Amygdala (tissue), 56 donors: ENCODE data around the gene PDPN.
A peak's percentile ranks its signal among the peaks of the same experiment; 100 is the strongest.

Experiments
- DNase-seq, 56 donors: peaks; one replicate each; lab custom pipeline; 2025; lab: John Stamatoyannopoulos, UW

Gene PDPN

GRCh38 chr1:13576926-13577325 is 6.7 kb upstream of the PDPN start:
- DNase-seq, result no peak

DNA sequence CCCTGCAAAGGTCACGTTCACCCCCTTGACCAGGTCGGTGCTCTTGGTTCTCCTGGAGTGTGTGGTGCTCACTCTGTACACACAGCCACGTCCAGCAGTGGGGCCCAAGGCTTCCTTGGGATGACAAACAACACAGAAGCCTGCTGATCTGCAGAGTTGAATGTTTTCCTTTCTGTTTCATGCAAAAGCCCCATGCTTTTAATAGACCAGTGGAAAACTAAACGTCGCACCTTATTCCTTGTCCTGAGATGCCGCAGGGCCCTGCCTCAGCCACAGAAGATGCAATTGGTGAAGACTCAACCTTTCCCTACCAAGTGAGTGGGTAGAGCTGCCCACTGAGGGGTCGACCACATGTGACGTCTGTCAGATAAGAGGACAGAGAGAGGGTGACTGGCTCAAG is 5.8 kb upstream of the PDPN start:
- DNase-seq, result no peak

GRCh38 chr1:13581446-13581845 is 2.2 kb upstream of the PDPN start:
- no peak for DNase-seq

DNA sequence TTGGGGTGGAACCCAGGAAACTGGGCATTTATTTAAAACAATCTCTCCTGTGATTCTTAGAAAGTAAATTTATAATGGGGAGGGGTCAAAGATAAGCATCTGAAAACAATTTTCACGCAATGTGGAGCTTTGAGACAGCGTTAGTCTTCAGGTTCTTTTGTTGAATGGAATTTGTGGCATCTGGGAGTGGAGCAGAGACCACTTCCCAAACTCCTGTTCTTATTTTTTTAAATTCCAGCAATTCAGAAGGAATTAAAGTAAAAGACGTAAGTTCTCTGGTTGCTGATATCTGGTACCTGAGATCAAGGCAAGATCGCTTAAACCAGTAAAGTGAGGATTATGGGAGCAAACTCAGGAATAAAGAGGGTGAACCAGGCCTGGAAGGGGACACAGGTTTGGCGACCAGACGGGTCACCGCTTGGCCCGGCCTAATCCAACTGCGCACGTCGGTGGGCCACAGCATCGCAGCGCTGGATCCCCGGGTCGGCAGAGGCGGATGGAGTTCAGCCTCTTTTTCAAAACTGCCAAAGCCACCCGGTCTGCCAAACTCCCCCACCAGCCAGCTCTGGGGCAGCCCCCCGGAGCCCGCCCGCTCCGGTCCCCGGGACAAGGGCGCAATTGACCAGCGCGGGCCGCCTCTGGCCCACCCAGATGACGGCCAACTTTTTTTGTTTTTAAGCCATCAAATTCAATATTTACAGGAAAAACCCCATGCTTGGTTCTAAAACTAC is 754 bp upstream of the PDPN start:
- DNase-seq, result no peak

GRCh38 chr1:13583966-13584791 is 547 bp downstream of the PDPN start:
- peak in 14 of 56 donors; percentile 3 to 48 (median 21) for DNase-seq

DNA sequence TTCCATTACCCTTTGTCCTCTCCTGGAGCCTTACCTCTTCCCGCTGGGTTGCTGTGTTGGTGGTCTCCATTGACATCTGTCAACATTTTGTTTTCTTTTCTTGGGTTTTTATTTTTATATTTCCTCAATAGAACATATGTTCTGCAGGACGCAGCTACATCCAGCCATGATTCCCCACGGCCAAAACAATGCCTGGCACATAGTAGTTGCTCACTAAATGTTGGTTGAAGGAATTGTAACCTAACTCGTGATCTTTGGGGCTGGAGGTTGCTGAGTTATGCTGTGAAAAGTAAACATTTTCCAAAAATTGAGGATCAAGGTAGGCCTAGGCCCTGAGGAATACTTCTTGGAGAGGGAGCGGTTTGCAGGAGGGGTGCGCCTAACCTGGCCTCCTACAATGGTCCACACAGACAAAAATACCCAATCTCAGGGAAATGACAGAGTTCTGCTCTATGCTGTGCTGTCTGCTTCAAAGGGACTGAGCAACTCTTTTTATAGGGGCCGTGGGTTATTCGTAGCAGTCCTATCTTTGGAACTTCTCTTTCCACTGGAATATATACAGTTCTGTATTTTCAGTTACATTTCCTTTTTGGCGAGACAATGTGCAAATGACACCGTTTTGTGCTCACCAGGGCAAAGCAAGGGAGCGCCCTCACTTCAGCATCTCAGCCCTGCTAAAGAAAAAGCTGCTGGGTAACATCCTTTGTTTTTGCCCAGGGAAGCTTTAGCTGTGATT is 1.4 kb downstream of the PDPN start:
- peak in 6 of 56 donors; percentile 14 to 50 (median 23) for DNase-seq

GRCh38 chr1:13585612-13585991 is 2.0 kb downstream of the PDPN start:
- DNase-seq, result peak in 15 of 56 donors; percentile 2 to 58 (median 22)

GRCh38 chr1:13586001-13586400 is 2.4 kb downstream of the PDPN start:
- DNase-seq, result peak in 12 of 56 donors; percentile 12 to 58 (median 27)

- peak in 1 of 56 donors; percentile 10 for DNase-seq
These were observed 3.8 kb downstream of the PDPN start for GRCh38 chr1:13587256-13588030.

- no peak for DNase-seq
These were observed 5.5 kb downstream of the PDPN start for GRCh38 chr1:13588946-13589796.

- no peak for DNase-seq
These were observed 6.9 kb downstream of the PDPN start for GRCh38 chr1:13590486-13590885.

DNA sequence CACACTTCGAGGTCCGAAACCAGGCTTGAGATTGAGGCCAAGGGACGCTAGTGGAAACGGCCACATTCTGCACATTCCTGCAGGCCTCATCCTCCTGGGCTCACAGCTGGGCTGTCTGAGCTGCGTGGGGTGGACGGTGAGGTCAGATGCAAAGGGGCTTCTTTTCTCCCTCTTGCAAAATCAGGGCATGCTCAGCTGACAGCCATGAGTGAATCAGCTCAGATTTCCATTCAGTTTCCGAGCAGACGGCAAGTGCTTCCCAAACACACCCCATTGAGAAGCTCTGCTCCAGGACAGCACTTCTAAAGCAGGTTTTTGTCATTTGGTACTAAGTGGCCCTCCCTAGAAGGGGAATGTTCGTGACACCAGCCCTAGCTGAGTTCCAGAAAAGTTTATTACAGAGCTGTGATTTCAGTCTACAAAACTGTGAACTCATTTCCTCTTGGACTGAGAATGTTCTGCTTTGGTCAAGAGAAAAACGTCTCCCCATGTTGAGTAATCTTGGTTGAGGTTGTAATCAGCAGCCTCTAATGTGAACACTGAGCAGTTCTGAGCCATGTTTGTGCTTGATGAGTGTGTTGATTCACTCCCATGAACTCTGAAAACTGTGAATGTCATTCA is 10.0 kb downstream of the PDPN start:
- DNase-seq, result peak in 3 of 56 donors; percentile 20 to 48 (median 37)

GRCh38 chr1:13595411-13595810 is 11.8 kb downstream of the PDPN start:
- no peak for DNase-seq

GRCh38 chr1:13597166-13597565 is 13.5 kb downstream of the PDPN start:
- no peak for DNase-seq

GRCh38 chr1:13600762-13601453 is 17.3 kb downstream of the PDPN start:
- no peak for DNase-seq

DNA sequence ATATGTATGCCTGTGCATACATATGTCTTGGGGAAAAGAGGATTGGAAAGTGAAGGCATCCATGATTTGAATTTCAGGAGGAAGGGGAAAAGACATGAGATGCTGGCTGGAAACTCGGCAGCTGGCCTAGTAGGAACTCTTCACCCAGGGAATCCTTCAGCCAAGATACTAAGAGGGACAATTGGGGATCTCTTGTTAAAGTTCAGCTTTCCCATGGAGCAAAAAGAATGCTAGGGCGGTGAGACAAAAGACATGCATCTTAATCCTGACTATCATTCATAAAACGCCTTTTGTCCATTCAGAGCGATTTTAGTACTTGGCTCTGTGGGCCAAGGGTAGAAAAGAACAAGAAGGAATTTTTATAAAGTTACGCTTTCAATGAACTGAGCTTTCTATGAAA is 20.5 kb downstream of the PDPN start:
- DNase-seq, result no peak

DNA sequence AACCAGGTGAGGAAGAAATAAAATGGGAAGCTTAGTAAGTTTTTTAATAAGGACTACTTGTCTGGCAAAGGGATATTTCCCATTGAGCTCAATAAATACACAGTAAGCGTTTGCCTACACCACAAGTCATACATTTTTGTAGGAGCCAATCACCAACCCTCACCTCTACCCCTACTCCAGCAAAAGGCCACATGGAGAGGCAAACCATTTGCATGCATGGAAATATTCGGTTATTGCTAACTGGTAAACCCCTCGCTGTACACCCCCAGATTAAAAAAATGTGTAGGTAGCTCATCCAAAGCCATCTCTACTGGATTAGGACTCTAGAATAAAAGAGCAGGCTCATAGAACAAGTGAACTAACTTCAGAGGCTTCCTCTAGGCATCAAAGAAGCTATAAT is 21.1 kb downstream of the PDPN start:
- DNase-seq, result no peak

DNA sequence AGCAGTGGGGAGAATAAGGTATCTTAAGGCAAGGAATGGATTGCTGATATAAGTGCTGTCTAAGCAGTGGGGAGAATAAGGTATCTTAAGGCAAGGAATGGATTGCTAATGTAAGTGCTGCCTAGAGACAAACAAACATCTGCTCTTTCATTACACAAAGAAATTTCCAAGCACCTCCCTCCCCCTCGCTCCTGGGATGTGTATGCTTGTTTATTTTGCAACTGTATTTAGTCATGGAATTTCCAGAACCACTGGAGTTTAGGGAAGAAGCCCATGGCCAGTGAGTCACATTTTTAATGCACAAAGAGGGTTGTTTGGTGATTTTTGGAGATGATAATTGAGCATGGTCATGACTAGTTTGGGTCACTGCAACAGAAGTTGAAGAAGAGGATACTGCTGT is 21.5 kb downstream of the PDPN start:
- DNase-seq, result no peak
